ENCODE data around the gene F10.

- no peak for TF ChIP-seq CTCF (IDR thresholded peaks at IDR 0.05 in 4 of 5, conservative IDR thresholded peaks at IDR 0.05 in 1 of 5)
- TF ChIP-seq POLR2A (IDR thresholded peaks at IDR 0.05) = no peak
These were observed 47.7 kb upstream of the F10 start for GRCh38 chr13:113074876-113075275.
